Vagina (tissue), 2 donors: Measurements from ENCODE around the gene PFKFB4.

Experiments used
- POLR2A ChIP-seq, 2 donors: fragments of 450-650 bp; IDR thresholded peaks; one replicate each; pipeline ENCODE4 v1.6.1; 2017; ENCODE audit warnings: antibody characterized with exemption in 2 of 2, mild to moderate bottlenecking in 2 of 2, moderate library complexity in 2 of 2
- POLR2AphosphoS5 ChIP-seq, 2 donors: sonication (generic); formaldehyde crosslinking; IDR thresholded peaks; one replicate each; pipeline ENCODE4 v1.9.0; 2017; ENCODE audit warnings: antibody characterized with exemption in 2 of 2, mild to moderate bottlenecking in 2 of 2, low read depth in 1 of 2; ENCODE audit not compliant: insufficient read depth in 1 of 2
- TF ChIP-seq, protein P1 (sequence below), 3 experiments: fragments of 450-650 bp in 2 of 3; fragments of 200-600 bp in 1 of 3; sonication (generic) in 1 of 3; IDR thresholded peaks; one replicate each; pipeline ENCODE4 v1.5.1; 2017 to 2019; ENCODE audit warnings: antibody characterized with exemption in 3 of 3, mild to moderate bottlenecking in 2 of 3, moderate library complexity in 2 of 3

DNA sequence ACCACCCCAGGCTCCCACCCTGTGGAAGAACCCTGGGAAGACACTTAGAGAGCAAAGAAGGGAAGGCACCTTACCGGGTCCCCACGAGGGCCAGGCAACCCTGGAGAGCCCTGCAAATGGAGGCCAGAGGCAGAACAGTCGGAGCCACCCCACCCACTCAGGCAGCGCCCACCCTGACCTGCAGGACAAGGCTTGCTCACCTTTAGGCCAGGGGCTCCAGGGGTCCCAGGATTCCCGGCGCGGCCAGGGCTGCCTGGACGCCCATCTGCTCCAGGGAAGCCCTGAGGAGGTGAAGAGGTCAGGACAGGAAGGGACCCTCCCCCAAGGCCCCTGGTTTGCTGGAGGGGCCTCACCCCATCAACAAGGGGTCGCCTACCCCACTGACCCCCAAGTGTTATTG, 28.2 kb upstream of the PFKFB4 start:
- TF ChIP-seq POLR2AphosphoS5 (IDR thresholded peaks at IDR 0.05; ENCODE audit: insufficient read depth in 1 of 2, low read depth in 1 of 2) (no peak), POLR2A (IDR thresholded peaks at IDR 0.05) (no peak)
- TF ChIP-seq, protein P1, sequence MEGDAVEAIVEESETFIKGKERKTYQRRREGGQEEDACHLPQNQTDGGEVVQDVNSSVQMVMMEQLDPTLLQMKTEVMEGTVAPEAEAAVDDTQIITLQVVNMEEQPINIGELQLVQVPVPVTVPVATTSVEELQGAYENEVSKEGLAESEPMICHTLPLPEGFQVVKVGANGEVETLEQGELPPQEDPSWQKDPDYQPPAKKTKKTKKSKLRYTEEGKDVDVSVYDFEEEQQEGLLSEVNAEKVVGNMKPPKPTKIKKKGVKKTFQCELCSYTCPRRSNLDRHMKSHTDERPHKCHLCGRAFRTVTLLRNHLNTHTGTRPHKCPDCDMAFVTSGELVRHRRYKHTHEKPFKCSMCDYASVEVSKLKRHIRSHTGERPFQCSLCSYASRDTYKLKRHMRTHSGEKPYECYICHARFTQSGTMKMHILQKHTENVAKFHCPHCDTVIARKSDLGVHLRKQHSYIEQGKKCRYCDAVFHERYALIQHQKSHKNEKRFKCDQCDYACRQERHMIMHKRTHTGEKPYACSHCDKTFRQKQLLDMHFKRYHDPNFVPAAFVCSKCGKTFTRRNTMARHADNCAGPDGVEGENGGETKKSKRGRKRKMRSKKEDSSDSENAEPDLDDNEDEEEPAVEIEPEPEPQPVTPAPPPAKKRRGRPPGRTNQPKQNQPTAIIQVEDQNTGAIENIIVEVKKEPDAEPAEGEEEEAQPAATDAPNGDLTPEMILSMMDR (IDR thresholded peaks at IDR 0.05) = no peak
